ENCODE measurements around the gene PAX7.

Gene PAX7

DNA sequence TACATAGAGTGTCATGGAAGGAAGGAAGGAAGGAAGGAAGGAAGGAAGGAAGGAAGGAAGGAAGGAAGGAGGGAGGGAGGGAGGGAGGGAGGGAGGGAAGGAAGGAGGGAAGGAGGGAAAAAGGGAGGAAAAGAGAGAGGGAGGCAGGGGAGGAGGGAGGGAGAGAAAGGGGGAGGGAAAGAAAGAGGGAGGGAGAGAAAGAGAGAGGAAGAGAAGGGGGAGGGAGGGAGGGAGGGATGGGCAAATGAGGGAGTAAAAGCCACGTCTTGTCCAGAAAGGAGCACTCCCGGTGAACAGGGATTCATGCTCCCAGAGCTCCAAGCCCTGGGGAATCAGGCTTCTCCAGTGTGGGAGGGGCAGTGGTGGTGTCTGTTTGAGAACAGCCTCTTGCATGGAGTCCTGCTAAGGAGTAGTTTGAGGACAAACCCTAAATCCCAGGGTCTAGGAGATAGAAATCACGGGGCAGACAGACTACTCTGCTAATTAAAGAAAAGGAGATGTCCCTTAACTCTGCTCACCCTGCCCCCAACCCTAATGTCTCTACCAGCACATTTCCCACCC, 157.3 kb downstream of the PAX7 start:
- in situ Hi-C loops (cut with MboI; ENCODE audit: low sequenced_read_pairs), result no loop called here

GRCh38 chr1:18789246-18789645, 158.6 kb downstream of the PAX7 start:
- in situ Hi-C loops (cut with MboI; ENCODE audit: low sequenced_read_pairs), result no loop called here

DNA sequence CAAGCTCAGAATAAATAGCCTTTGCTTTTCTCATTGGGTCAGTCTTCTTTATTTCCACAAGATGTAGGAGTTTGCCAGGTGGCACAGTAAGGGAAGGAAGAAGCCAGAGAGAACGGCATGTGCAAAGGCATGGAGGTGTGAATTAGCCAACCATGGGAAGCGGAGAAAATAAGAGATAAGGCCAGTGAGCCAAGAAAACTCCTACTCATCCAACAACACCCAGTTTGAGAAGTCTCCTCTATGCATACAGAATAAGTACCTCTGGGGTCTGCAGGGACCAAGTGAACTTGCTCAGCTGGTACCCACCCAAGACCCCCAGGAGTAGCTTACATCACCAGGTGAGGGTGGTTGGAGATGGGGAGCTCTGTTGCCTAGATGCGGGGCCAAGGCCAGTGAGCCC, 162.1 kb downstream of the PAX7 start:
- in situ Hi-C loops (cut with MboI; ENCODE audit: low sequenced_read_pairs), result no loop called here

DNA sequence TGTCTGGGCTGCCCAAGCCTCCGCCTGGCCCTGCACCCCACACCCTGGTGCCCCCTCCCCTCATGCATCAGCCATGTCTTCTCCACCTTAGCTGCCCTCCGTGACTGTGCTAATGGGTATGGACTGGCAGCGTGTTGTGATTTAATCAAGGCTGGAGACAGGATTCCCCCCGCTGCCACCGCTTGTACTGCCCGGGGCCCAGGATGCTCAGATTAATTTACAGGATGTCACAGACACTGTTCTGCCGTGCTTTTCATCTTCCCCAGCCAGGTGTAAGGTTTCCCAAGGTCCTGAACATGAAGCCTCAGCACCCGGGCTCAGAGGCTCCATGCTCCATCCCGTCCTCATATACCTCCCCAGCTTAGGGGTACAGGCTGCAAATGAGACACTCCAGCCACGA, 162.5 kb downstream of the PAX7 start:
- in situ Hi-C loops (cut with MboI; ENCODE audit: low sequenced_read_pairs), result no loop called here

DNA sequence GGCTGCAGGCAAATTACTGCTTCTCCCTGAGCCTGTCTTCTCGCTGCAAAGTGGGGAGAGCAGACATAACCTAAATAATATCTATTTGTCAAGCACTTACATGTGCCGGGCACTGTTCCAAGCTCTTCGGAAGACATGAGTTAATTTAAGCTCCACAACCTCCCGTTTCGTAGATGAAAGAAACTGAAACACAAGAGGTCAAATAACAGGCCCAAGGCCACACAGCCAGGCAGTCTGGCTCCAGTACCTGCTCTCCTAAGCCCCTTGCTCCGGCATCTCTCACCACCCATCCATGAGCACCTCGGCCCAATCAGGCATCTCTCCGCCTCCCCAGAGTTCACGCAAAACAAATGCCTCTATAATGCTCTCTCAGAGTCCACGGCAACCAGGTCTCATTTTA, 163.4 kb downstream of the PAX7 start:
- in situ Hi-C loops (cut with MboI; ENCODE audit: low sequenced_read_pairs), result no loop called here

- in situ Hi-C loops (cut with MboI; ENCODE audit: low sequenced_read_pairs), result no loop called here
These were observed 163.9 kb downstream of the PAX7 start for GRCh38 chr1:18794561-18794960.

- in situ Hi-C loops (cut with MboI; ENCODE audit: low sequenced_read_pairs), result no loop called here
These were observed 164.5 kb downstream of the PAX7 start for GRCh38 chr1:18795002-18795689.

DNA sequence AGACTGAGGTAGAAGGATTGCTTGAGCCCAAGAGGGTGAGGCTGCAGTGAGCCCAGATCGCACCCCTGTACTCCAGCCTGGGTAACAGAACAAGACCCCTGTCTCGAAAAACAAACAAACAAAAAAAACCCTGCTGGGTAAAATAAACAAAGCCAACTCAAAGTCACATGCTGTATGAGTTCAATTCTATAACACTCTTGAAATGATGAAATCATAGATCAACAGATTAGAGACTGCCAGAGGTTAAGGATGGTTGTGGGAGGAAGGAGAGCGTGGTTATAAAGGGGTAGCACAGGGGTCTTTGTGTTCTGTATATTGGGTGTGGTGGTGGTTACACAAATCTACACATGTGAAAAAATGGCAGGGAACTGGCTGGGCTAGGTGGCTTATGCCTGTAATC, 166.3 kb downstream of the PAX7 start:
- in situ Hi-C loops (cut with MboI; ENCODE audit: low sequenced_read_pairs), result no loop called here

All from hTERT RPE-1 (cell line).